Stimulated activated CD4-positive, alpha-beta T cell treated with anti-CD3 and anti-CD28 coated beads, Interleukin-1b, Interleukin-23, amount 100 ng/mL, for 24 hours (primary cell): ENCODE data around the gene TNFSF11.

Source experiments
- DNase-seq, 4 experiments: peaks; one replicate each; pipeline ENCODE4 v3.0.0-alpha.2; 2020; ENCODE audit warnings: low read depth in 4 of 4, low spot score in 1 of 4

The TNFSF11 gene, protein sequence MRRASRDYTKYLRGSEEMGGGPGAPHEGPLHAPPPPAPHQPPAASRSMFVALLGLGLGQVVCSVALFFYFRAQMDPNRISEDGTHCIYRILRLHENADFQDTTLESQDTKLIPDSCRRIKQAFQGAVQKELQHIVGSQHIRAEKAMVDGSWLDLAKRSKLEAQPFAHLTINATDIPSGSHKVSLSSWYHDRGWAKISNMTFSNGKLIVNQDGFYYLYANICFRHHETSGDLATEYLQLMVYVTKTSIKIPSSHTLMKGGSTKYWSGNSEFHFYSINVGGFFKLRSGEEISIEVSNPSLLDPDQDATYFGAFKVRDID

DNA sequence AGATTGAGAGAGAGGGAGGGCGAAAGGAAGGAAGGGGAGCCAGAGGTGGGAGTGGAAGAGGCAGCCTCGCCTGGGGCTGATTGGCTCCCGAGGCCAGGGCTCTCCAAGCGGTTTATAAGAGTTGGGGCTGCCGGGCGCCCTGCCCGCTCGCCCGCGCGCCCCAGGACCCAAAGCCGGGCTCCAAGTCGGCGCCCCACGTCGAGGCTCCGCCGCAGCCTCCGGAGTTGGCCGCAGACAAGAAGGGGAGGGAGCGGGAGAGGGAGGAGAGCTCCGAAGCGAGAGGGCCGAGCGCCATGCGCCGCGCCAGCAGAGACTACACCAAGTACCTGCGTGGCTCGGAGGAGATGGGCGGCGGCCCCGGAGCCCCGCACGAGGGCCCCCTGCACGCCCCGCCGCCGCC is at the start of gene TNFSF11:
TSS of gene TNFSF11 (plus strand) at position 142 of the 400 bp plus-strand sequence. CDS start at position 294, 152 bp downstream.
- DNase-seq = peak in 1 of 4 experiments; percentile 7

DNA sequence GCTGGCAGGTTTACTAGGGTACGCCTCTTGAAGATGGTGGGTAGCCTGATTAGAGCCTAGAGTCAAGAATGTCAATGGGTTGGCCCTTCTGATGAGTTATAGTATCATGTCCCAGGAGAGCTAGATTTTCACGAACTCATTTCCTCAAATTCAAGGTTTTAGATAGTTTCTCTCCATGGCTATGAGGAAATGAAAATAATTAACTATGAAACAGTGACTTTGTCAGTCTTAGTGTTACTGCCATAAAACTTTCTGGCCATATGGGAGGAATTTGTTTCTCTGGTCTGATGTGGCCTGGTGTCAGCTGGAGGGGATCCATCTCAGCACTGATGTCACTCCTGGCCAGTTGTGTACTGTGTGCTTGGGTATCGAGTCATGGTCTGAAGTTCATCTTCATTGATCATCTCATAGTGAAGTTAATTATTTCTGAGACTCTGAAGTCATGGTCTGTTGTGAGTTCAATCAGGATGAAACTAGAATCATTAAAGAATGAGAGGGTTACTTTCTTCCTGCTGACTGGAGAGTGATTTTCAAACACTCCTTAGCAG is 49.4 kb upstream of the TNFSF11 start:
- DNase-seq = no peak

DNA sequence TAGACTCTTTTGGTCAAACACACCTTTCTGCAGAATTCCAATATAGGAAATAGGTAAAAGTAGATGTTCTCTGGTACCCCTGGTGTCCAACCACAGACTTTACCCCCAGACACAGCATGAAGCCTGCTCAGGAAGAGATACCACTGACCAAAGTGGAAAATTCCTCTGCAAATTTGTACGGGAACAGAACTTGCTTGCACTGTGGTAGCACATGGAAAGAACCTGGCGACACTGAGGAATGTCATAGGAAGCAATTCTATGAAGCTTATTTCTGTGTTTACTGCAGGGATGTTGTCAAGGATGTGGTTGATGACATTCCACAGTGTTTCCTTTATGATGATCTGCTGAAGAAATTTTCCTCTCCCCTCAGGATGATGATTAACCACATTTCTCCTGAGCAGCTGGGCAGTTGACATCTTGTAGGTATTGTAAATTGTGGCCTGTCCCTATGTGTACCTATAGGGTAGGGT is 48.9 kb upstream of the TNFSF11 start:
- no peak for DNase-seq

DNA sequence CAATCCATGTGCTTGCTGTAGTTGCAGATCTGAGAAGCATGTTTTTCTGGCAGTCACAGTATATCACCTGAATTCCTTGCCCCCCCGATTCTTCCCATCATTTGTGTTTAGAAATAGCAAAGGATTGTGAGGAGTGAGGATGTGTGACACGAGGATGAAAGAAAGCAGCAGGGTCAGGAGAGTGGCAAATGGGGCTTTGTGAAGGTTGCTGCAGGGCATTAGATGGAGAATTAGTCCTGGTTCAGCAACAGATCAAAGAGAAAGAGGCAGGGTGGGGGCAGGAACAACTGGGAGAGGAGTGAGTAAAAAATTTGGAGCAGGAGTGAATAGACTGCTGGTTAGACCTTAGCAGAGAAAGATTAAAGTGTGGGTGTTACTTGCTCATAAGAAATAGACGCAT is 47.7 kb upstream of the TNFSF11 start:
- no peak for DNase-seq

DNA sequence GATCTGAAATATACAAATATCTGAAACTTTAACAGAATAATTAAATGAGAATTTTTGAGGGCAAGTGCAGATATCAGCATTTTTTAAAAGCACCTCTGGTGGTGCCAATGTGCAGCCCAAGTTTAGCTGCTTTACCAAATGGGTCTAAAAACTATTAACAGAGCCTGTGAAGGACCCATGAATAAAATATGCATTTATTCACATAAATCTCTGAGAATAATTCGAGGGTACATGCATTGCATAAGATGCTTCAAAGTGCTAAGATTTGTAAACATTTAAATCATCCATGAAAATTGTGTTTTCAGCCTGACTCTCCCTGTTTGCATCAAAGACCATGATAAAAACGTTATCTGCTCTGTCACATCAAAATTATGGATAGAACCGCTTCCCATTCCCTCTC is 47.1 kb upstream of the TNFSF11 start:
- DNase-seq = no peak

DNA sequence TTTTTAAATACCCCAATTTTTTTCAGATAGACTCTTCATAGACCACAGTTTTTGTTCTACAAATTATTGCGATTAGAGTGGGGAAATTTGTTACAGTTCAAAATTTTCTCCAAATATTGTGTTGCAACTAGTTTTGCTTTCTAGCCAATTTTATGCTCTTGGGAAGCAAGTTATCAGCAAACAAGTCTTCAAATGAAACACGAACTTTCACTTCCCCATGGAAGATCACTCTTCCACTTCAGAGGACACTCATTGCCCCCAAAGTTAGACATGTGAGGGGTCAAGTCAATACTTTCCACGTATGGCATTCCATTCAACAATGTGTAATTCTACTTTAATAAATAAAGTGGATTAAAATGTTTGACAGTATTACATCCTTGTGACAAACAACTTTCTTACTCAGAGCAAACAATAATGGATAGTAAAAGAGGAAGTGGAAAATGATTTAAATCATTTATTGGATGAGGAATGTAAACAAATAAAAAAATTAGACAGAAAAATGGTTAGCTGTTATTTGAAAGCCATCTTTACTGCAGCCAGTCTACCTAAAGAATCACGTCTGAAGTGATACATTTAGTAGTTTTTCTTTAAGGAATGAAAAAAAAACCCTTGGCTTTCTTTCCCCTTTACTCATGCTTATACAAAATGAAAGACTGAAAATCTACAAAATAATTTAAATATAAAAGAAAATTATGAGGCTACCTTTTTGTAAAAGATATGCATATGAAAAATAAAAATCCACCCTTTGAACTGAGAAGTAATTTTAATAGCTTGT is 41.2 kb upstream of the TNFSF11 start:
- DNase-seq = no peak

DNA sequence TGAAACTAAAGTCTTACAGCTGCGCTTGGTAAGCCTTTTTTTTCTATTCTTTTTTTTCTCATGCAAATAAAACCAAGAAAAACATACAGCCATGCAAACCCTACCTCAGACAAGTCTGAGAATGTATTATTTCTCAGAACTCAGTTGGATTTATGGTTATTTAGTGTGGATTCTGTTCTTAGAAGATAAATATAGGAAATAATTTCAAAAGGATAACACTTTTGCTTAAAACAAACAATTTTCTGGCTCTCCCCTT is 40.7 kb upstream of the TNFSF11 start:
- no peak for DNase-seq

DNA sequence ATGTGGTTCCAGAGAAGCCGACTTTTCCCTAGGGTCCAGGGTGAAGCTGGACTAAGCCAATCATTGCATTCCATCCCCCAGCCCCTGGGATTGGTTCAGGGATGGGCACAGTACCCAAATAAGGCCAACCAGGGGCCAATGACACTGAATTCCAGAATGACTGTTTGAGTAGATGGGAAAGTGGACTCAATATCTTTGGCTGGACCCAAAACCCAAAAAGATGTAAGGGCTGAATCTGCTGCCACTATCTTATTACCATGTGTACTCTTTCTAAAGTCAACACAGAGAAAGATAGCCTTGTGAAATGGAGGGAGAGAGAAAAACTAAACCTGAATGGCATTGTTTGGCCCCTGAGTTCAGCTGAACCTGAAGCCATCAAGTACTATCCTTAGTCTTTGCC is 39.2 kb upstream of the TNFSF11 start:
- no peak for DNase-seq

DNA sequence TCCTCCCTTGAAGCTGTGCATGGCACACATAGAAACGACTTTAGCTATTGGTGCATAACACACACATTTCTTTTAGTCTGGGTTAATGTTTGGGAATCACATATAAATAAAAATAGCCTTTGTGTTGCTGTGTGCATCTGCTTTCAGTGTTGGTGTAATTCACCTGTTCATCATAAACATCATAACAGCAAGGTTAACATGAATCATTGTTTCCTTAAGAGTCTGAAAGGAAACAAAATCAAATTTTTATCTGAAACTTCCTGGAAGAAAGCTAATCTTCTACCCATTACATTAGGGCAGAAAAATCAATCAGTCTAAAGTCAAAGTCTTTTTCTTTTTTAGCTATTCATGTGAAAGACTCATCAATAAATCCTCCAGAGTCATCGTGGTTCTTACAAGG is 35.0 kb upstream of the TNFSF11 start:
- DNase-seq = no peak

DNA sequence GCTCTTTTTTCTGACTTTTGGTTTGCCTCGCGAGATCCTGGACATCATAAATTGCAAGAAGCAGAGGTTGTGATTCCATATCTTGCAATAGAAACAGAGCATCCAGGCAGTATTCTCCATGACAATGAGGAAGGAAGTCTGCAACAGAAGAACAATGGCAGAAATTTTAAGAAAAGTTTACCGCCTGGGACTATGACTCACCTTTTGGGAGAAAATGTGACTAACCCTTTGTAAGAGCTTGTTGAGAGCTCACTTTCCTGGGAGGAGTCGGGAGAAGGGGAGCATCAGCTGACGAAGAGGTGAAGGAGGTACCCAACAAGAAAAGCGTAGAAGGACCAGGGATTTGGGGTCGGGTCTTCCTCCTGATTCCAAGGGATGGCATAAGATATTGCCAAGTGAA is 34.3 kb upstream of the TNFSF11 start:
- no peak for DNase-seq

DNA sequence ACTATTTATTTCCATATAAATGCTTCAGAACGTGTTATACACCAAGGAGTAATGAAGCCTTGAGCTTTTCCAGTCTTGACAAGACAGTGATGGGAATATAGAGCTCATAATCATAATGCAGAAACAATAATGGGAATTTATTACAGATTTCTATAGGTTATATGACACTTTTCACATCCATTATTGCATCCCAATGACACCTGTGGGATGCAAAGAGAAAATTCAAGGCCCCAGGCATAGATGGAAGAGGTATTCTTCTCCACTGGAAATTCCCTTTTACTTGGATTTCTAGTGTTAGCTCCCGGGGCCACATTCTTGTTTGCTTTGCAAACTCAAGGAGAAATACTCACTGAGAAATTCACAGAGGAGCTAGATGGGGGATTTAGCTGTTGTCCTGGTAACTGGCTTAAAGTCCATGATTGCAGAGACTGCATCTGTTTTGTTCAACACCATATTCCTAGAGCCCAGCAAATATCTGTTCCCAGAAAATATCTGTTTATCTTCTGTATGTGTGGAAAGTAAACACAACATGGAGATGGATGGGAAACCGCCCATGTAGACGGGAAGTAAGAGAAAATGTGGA is 30.6 kb upstream of the TNFSF11 start:
- no peak for DNase-seq

DNA sequence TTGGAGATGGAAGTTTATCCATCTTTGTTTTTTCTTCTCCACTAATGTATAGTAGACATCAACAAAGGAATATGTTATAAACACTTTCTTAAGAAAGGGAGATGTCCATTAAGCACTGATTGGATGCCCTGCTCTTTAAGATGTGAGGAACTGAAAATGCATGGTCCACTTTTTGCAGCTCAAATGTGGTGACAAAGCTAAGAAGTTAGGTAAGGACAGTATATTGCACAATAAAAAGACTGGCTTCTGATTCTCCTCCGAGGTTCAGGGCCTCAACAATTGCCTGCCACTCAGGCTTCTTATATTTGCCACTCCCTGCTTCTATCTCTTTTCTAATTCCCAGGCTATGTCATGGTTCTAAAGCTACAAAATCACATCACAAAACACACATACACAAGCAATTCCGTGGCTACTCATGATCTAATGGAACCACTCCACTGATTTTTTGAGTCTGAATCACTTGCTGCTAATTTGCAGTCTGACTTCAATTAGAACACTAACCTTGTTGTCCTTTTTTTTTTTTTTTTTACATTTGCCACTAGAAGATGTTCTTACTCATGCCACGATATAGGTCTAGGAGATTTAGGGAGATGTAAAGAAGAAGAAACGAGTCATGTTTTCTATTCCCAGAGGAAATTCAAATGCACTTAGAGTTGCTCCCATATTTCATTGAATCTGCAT is 29.6 kb upstream of the TNFSF11 start:
- no peak for DNase-seq

DNA sequence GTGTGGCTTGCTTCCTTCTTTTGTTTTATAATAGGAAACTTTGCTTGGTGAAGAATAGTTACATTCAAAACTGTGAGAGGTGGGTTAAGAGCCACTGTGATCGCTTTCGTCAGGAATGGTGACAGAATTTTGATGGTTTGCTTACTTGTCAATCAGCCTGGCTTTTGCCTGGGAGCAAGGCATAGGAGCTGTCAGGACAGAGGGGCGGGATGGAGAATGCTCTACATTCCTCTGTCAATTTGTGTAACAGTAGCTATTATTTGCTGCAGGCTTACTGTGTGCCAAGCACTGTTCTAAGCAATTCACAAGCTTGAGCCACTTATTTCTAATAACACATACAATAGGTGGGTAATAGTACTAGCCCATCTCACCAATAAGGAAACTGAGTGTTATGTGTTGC is 28.1 kb upstream of the TNFSF11 start:
- no peak for DNase-seq

DNA sequence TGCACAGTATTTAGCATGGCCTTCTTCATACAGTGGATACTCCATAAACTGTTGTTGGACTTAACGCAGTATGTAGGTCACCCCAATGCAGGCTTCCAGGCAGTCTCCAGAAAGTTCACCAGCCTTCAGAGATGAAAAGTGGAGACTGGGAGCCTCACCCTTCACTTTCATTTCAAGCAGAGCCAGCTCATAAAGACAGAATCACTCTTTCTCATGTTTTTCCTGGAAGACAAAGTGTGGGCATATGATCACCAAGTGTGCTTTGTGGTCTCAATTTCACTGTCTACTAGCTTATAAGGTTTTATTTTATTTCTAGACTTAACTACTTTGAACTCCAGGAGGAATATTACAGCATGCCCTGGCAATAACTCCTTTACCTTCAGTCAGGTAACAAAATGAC is 26.3 kb upstream of the TNFSF11 start:
- DNase-seq = no peak

DNA sequence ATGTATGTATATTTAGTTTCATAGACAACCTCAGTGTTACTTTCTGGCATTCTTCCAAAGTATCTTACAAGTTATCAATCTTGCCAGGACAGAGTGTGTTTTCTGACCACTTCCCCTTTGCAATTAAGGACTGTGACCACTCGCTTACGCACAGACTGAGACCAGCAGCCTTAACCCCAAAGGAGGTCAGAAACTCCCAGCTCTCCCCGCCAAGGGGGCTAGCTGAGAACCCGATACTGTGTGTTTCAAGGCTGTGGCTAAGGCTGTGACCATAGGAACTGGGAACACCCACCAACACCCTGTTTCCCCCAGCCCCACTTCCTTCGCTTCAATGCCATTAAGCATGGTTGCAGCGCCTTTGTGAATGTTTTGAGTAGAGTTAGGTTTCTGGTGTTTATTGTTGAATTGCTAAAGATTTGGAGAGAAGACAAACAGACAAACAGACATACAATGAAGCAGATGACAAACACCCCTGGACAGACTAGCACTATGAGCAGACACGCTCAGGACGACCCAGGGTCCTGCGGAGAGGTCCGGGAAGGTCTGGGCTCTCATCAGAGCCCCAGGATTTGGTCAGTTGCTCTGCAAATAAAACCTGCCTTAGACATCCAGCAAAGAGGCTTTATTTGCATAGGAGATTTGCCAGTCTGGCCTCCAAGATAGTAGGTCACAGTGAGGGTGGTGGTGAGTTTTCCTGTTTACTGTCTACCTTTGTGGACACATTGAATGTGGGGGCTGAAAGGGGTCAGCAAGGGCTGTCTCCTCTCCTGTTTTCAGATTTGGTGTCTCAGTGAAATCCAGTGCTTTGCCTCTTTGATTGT is 25.0 kb upstream of the TNFSF11 start:
- no peak for DNase-seq

DNA sequence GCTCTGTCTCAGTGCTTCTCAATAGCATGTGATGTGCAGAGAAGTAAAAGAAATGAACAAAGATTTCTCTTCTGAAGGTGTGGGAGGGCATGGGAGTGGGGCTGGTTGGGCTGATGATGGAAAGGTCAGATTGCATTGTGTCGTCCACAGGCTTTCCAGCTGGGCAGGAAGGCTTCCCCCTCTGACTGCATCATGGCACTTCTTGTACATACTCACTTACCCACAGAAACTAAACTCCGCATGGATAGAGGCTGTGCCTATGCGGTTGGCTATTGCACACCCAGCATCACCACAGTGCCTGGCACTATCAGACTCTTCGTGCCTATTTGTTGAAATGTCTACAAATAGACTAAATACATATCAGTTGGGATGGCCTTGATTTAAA is 24.4 kb upstream of the TNFSF11 start:
- no peak for DNase-seq

DNA sequence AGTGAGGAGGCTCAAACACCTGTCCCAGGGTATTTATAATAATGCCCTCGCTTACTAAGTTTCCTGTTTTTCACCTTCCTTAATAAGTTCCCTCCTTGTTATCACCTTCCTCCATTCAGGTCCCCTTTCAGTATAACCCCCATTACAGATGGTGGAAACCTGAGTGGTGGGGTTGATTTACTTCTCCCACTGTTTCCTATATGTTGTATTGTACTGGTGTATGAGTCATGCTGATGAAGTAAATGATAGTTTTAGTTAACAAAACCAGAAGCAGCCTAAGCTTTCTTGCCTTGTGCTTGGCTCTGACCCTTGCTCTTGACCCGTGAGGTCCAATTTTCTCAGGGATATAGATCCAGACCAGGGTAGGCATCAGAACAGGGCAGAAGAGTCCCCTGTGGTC is 22.3 kb upstream of the TNFSF11 start:
- DNase-seq = no peak

DNA sequence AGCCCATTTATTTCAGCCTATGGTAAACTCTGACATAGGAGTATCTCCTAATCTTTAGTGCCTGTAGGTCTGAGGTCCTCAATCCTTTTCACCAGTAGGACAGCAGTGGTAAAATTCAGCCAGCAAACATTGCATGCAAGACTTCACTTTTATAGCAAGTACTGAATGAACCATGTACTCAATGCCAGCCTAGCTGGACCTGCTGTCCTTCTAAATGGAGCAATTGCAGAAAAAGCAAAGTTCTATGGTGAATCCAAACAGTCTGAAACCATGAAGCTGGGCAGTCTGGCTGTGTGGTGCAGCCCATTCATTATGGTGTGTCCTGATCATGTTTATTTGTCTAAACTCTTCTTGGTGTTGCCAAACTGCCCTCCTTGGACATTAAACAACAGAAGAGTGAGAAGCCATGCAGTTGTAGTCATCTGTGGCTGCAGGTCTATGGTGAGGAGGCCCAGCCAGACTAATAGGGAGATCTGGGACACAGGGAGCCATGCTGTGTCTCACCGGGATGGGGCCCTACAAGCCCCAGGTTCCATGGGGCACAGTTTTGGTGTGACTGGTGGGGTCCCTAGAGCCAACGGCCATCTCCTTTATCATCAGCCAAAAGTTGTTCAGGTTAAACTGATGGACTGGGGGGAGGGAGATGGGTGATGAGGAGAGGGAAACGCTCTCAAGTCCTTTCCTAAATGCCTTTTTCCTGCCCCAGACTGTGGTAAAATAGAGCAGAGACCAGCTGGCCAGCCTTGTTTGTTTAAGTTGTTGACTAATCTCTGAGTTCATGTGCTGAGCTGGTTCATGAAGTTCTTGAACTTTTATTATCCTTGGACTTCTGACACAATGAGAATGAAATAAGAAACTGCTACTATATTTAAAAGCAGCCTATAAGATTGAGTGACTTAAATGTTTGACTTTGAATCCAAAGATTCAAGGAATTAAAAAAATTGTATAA is 20.6 kb upstream of the TNFSF11 start:
- no peak for DNase-seq

DNA sequence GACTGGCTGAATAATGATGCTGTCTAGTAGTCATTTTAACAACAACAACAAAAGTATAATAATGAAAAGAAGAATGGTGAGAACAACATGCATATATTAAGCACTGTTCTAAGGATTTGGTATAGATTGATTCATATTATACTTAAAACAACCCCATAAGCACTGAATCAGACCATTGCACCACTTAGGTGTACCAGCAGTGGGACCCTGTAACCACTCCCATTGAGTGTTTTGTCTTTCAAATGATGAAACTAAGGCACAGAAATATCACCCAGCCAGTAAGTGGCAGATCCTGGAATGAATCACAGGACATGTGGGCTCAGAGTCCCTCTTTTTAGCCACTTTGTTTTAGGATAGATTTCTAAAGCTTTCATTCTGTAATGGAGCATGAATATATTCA is 14.9 kb upstream of the TNFSF11 start:
- DNase-seq = no peak
